ENCODE results near the gene FN3K.

FN3K gene

DNA sequence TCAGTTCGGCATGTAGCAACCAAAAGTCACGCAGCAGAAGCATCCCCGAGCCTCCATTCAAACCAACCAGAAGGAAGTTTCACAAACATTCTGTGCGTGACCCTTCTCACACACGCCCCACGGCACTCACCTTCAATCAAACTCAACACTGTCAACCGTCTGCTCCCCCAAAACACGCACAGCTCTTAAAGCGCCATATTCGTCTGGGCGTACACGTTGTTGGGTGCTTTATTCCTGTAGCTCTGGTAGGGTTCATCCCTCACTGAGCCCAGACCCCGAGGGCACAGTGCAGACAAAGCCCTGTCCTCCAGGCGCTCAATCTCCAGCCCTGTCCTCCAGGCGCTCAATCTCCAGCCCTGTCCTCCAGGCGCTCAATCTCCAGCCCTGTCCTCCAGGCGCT lies 39.2 kb upstream of the FN3K start:
- no peaks in the 10 kb centered on the region for H3K36me3 ChIP-seq (ENCODE audit: control insufficient read depth, insufficient read depth, low read length)
- no peak for DNase-seq (ENCODE audit: extremely low read depth, insufficient read length)
- no peak for TF ChIP-seq CTCF (IDR thresholded peaks at IDR 0.05; ENCODE audit: insufficient read depth, low read length, poor library complexity, severe bottlenecking)
- no peaks in the 10 kb centered on the region for H3K27me3 ChIP-seq (replicated peaks; ENCODE audit: control insufficient read depth, insufficient read depth, low read length)
- no peak overlapping the region for H3K4me3 ChIP-seq (replicated peaks; ENCODE audit: low read depth, low read length)

GRCh38 chr17:82696916-82697807 lies 38.3 kb upstream of the FN3K start:
- Histone ChIP-seq H3K27me3 (replicated peaks; ENCODE audit: control insufficient read depth, insufficient read depth, low read length) (no peaks in the 10 kb centered on the region), H3K4me3 (replicated peaks; ENCODE audit: low read depth, low read length) (peak overlapping the region; percentile 72), H3K36me3 (ENCODE audit: control insufficient read depth, insufficient read depth, low read length) (no peaks in the 10 kb centered on the region)
- no peak for DNase-seq (ENCODE audit: extremely low read depth, insufficient read length)
- TF ChIP-seq CTCF (IDR thresholded peaks at IDR 0.05; ENCODE audit: insufficient read depth, low read length, poor library complexity, severe bottlenecking) = no peak

GRCh38 chr17:82697808-82698064 lies 37.7 kb upstream of the FN3K start:
- DNase-seq (ENCODE audit: extremely low read depth, insufficient read length) = no peak
- H3K36me3 ChIP-seq (ENCODE audit: control insufficient read depth, insufficient read depth, low read length) = no peaks in the 10 kb centered on the region
- H3K4me3 ChIP-seq (replicated peaks; ENCODE audit: low read depth, low read length) = peak overlapping the region; percentile 72
- no peak for TF ChIP-seq CTCF (IDR thresholded peaks at IDR 0.05; ENCODE audit: insufficient read depth, low read length, poor library complexity, severe bottlenecking)
- H3K27me3 ChIP-seq (replicated peaks; ENCODE audit: control insufficient read depth, insufficient read depth, low read length) = no peaks in the 10 kb centered on the region

GRCh38 chr17:82698065-82698973 lies 37.1 kb upstream of the FN3K start, which contains the start of gene RAB40B:
Gene RAB40B (minus strand): TSS chr17:82698698. CDS start chr17:82698596, 102 bp downstream.
- no peaks in the 10 kb centered on the region for H3K36me3 ChIP-seq (ENCODE audit: control insufficient read depth, insufficient read depth, low read length)
- DNase-seq (ENCODE audit: extremely low read depth, insufficient read length) = peak; percentile 96
- no peaks in the 10 kb centered on the region for H3K27me3 ChIP-seq (replicated peaks; ENCODE audit: control insufficient read depth, insufficient read depth, low read length)
- peak within 1 kb of the TSS; percentile 72 for H3K4me3 ChIP-seq (replicated peaks; ENCODE audit: low read depth, low read length)
- TF ChIP-seq CTCF (IDR thresholded peaks at IDR 0.05; ENCODE audit: insufficient read depth, low read length, poor library complexity, severe bottlenecking) = no peak

- peak overlapping the region; percentile 69 for H3K4me3 ChIP-seq (replicated peaks; ENCODE audit: low read depth, low read length)
- H3K36me3 ChIP-seq (ENCODE audit: control insufficient read depth, insufficient read depth, low read length) = no peaks in the 10 kb centered on the region
- no peak for DNase-seq (ENCODE audit: extremely low read depth, insufficient read length)
- H3K27me3 ChIP-seq (replicated peaks; ENCODE audit: control insufficient read depth, insufficient read depth, low read length) = no peaks in the 10 kb centered on the region
- no peak for TF ChIP-seq CTCF (IDR thresholded peaks at IDR 0.05; ENCODE audit: insufficient read depth, low read length, poor library complexity, severe bottlenecking)
These were observed 36.4 kb upstream of the FN3K start for GRCh38 chr17:82698974-82699442.

Measured in GM06990 (cell line).